Pancreas (tissue), 10 donors: ENCODE data around the gene CCDC86. TPM values are rescaled to one million over a fixed set of nuclear protein-coding genes. Genes with fewer than 3 reads are reported as not detected.

Source experiments
- ATAC-seq, 4 donors: fragments of 200-7000 bp; cut with Tn5 transposase; one replicate each; pipeline versions ENCODE4 v1.8.0 to v1.9.1; 2020; ENCODE audit warnings: mild to moderate bottlenecking in 4 of 4, moderate library complexity in 4 of 4
- DNase-seq, 6 donors: peaks; one replicate each; pipeline ENCODE4 v3.0.0-alpha.2; 2020
- FAIRE-seq: peaks from 2 replicates; lab custom pipeline; 2012; peaks lifted over from hg19 to GRCh38; lab: Jason Lieb, UNC
- H3K27ac ChIP-seq, 4 donors: fragments of 200-600 bp; sonication (generic); 1 replicate in 3 of 4; 2 replicates in 1 of 4; pipeline versions ENCODE4 v1.5.0 to v1.8.0; 2020
- H3K27me3 ChIP-seq, 4 donors: fragments of 200-600 bp; one replicate each; pipeline ENCODE4 v1.8.0; 2021
- H3K36me3 ChIP-seq, 3 donors: fragments of 200-600 bp; sonication (generic) in 1 of 3; one replicate each; pipeline versions ENCODE4 v1.5.0 to v1.8.0; 2020 to 2021
- H3K4me1 ChIP-seq, 3 donors: fragments of 200-600 bp; one replicate each; pipeline ENCODE4 v1.8.0; 2021
- H3K4me3 ChIP-seq, 4 donors: fragments of 200-600 bp; sonication (generic) in 2 of 4; one replicate each; pipeline versions ENCODE4 v1.5.0 to v1.8.0; 2020 to 2021
- H3K9me3 ChIP-seq, 4 donors: fragments of 200-600 bp; one replicate each; pipeline ENCODE4 v1.8.0; 2021
- CTCF ChIP-seq, 4 donors: fragments of 200-600 bp; sonication (generic) in 3 of 4; IDR thresholded peaks; one replicate each; pipeline versions ENCODE4 v1.5.0 to v1.8.0; 2021; ENCODE audit warnings: antibody characterized with exemption in 4 of 4
- WGBS, 2 donors: extraction: QIAGEN DNeasy Blood & Tissue Kit; methylation state at CpG; one replicate each; pipeline ENCODE4 v1.1.7; 2013; 5-methylcytosine and 5-hydroxymethylcytosine counted together
- intact Hi-C, 3 donors: fragments of 100-400 bp; cut with DNase I; formaldehyde crosslinking; loops; one replicate each; pipeline versions ENCODE4 v1.11.1 to v1.14.2; 2022
- polyA plus RNA-seq, 2 donors: library from polyadenylated mRNA; stranded (reverse); fragments of 200-250 nt; gene quantifications; one replicate each; pipeline ENCODE4 v1.2.3, GENCODE V29; 2013
- total RNA-seq, 6 donors: library from RNA; stranded (reverse); fragmentation: NEBNext Ultra II Directional in 4 of 6; extraction: Animal tissue kit (Norgen Biotek cat#: 25700) in 4 of 6; gene quantifications; one replicate each; pipeline versions ENCODE4 v1.2.1 to v1.2.4, GENCODE V29; 2021 to 2023
- donor health status: healthy with polysubstance abuse.
- donor health status: DM: no; HTN: no; CAD: no; lungs with moderate emphysema.
- donor health status: DM: no; HTN: no; CAD: no.
- donor health status: control.
- donor health status: control.
- donor health status: Bipolar disorder and iron deficiency.
- donor health status: DM: yes; HTN: yes; CAD: no.
- donor health status: DM: no; HTN: no; CAD: no.
- donor health status: DM: no; HTN: no; CAD: no.
- donor health status: DM: yes; HTN: yes; CAD: no.

Gene CCDC86
- total and polyA plus RNA-seq, 8 donors: 6.3 to 20.8 (median 11.0) TPM

- ATAC-seq (no peak), FAIRE-seq (no peak), DNase-seq (no peak)
- Histone ChIP-seq H3K27me3 (no peaks in the 10 kb centered on the region), H3K36me3 (no peaks in the 10 kb centered on the region), H3K4me3 (no peak overlapping the region), H3K9me3 (no peaks in the 10 kb centered on the region), H3K27ac (no peak overlapping the region), H3K4me1 (no peaks in the 10 kb centered on the region)
- intact Hi-C loops: no loop called here
- WGBS, 2 donors: 93 to 94% methylated on average over 3 of the region's 3 CpGs
- no peak for TF ChIP-seq CTCF (IDR thresholded peaks at IDR 0.05)
Measured at GRCh38 chr11:60798631-60799030, 43.3 kb upstream of the CCDC86 start.

- intact Hi-C loops: no loop called here
- H3K36me3 ChIP-seq: no peaks in the 10 kb centered on the region
- no peaks in the 10 kb centered on the region for H3K4me1 ChIP-seq
- H3K27me3 ChIP-seq: no peaks in the 10 kb centered on the region
- H3K9me3 ChIP-seq: no peaks in the 10 kb centered on the region
- 75 to 78% methylated on average over 10 of the region's 10 CpGs for whole genome bisulfite sequencing, 2 donors
- no peak overlapping the region for H3K4me3 ChIP-seq
- no peak for FAIRE-seq
- TF ChIP-seq CTCF (IDR thresholded peaks at IDR 0.05): no peak
- no peak for DNase-seq
- ATAC-seq: no peak
- no peak overlapping the region for H3K27ac ChIP-seq
Measured at GRCh38 chr11:60801194-60801593, 40.7 kb upstream of the CCDC86 start.

GRCh38 chr11:60803273-60803936 lies 38.5 kb upstream of the CCDC86 start:
- no peak for TF ChIP-seq CTCF (IDR thresholded peaks at IDR 0.05)
- no peak for ATAC-seq
- 66 to 71% methylated on average over 7 of the region's 7 CpGs for WGBS, 2 donors
- Histone ChIP-seq H3K27me3 (no peaks in the 10 kb centered on the region), H3K4me3 (no peak overlapping the region), H3K27ac (no peak overlapping the region), H3K36me3 (no peaks in the 10 kb centered on the region), H3K9me3 (no peaks in the 10 kb centered on the region), H3K4me1 (no peaks in the 10 kb centered on the region)
- no peak for FAIRE-seq
- DNase-seq: no peak
- intact Hi-C loops: no loop called here

GRCh38 chr11:60809249-60809648 lies 32.7 kb upstream of the CCDC86 start:
- intact Hi-C loops: no loop called here
- no peak for ATAC-seq
- no peaks in the 10 kb centered on the region for H3K27me3 ChIP-seq
- H3K4me3 ChIP-seq: no peak overlapping the region
- DNase-seq: no peak
- FAIRE-seq: no peak
- H3K4me1 ChIP-seq: no peaks in the 10 kb centered on the region
- no peak overlapping the region for H3K27ac ChIP-seq
- no peak for TF ChIP-seq CTCF (IDR thresholded peaks at IDR 0.05)
- 53 to 61% methylated on average over 3 of the region's 3 CpGs for WGBS, 2 donors
- no peaks in the 10 kb centered on the region for H3K36me3 ChIP-seq
- H3K9me3 ChIP-seq: no peaks in the 10 kb centered on the region

- Histone ChIP-seq H3K4me1 (no peaks in the 10 kb centered on the region), H3K9me3 (no peaks in the 10 kb centered on the region), H3K27ac (no peak overlapping the region), H3K36me3 (no peaks in the 10 kb centered on the region), H3K4me3 (no peak overlapping the region), H3K27me3 (no peaks in the 10 kb centered on the region)
- FAIRE-seq: no peak
- WGBS, 2 donors: 76 to 84% methylated on average over 11 of the region's 11 CpGs
- ATAC-seq: no peak
- intact Hi-C loops: no loop called here
- no peak for TF ChIP-seq CTCF (IDR thresholded peaks at IDR 0.05)
- DNase-seq: no peak
Measured at GRCh38 chr11:60809691-60810090, 32.2 kb upstream of the CCDC86 start.
